Measurements from ENCODE around the gene USP34. TPM values are rescaled to one million over a fixed set of nuclear protein-coding genes. Genes with fewer than 3 reads are reported as not detected.

USP34 gene
- total and polyA plus RNA-seq, 2 experiments from 2014 or later, result 42.4 to 94.5 TPM

DNA sequence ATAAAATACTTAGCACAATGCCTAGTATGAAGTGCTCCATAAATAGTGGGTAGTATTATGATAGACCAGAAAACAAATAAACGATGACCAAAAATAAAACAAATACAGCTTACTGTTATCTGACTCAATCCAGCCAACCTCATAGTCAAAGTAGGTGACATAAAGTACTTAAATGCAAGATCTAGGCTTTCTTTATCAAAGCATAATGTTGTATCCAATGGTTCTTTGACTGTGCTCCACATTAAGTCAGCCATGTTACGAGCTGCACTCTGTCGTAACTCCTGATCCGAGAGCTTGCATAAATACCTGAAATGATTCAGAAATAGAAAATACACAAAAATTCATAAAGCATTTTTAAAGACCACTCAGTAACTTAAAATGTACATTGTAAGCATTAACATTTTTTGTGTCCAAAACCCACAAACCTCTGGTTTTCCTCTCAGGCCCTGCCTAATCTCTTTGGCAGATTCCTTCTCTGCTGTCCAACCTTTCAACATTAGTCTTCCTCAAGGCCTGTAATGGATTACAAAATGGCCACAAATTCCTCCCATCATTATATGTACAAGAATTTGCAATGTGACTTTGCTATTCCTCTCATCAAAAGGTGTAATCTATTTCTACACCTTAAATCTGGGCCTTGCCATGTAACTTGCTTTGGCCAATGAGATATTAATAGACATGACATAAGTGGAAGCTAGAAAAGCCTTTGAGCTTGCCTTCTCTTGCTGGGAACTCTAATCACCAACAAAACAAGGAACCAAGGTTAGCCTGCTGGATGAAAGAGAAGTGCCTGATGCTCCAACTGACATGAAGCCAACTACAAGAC is 90.6 kb downstream of the USP34 start:
- Histone ChIP-seq H3K36me3 (peaks cover 29% of the 10 kb centered on the region), H3K27ac (peak overlapping the region; percentile 69), H3K27me3 (no peaks in the 10 kb centered on the region), H3K4me3 (no peak overlapping the region), H3K9me3 (ENCODE audit: low read depth) (no peaks in the 10 kb centered on the region), H3K4me1 (ENCODE audit: low read depth) (peaks cover 16% of the 10 kb centered on the region)
- TF ChIP-seq, protein P1, sequence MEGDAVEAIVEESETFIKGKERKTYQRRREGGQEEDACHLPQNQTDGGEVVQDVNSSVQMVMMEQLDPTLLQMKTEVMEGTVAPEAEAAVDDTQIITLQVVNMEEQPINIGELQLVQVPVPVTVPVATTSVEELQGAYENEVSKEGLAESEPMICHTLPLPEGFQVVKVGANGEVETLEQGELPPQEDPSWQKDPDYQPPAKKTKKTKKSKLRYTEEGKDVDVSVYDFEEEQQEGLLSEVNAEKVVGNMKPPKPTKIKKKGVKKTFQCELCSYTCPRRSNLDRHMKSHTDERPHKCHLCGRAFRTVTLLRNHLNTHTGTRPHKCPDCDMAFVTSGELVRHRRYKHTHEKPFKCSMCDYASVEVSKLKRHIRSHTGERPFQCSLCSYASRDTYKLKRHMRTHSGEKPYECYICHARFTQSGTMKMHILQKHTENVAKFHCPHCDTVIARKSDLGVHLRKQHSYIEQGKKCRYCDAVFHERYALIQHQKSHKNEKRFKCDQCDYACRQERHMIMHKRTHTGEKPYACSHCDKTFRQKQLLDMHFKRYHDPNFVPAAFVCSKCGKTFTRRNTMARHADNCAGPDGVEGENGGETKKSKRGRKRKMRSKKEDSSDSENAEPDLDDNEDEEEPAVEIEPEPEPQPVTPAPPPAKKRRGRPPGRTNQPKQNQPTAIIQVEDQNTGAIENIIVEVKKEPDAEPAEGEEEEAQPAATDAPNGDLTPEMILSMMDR (IDR thresholded peaks at IDR 0.05; ENCODE audit: low read depth, low read length), result no peak
- peak; percentile 23 to 43 for DNase-seq (ENCODE audit: low read depth in 1 of 2, low spot score in 1 of 2)

DNA sequence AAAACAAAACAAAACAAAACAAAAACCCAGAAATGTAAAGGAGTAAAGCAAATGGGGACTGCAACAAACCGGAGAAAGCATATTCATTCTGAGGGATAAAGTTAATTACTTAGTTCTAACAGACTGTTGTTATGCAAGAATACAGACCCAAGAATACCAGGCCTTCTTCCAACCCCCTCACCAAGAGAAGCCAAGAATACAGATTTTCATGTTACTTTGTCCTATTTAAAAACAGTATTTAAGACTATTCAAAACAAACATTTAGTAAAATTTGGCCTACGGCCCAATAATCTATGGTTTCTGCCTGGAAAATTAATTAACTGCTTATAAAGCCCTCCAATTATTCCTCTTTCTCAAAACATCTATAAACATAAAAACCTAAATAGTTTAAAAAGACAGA is 91.4 kb downstream of the USP34 start:
- Histone ChIP-seq H3K4me3 (no peak overlapping the region), H3K36me3 (peaks cover 37% of the 10 kb centered on the region), H3K4me1 (ENCODE audit: low read depth) (peaks cover 16% of the 10 kb centered on the region), H3K27me3 (no peaks in the 10 kb centered on the region), H3K9me3 (ENCODE audit: low read depth) (no peaks in the 10 kb centered on the region), H3K27ac (no peak overlapping the region)
- no peak for DNase-seq (ENCODE audit: low read depth in 1 of 2, low spot score in 1 of 2)
- TF ChIP-seq, protein P1 (IDR thresholded peaks at IDR 0.05; ENCODE audit: low read depth, low read length), result no peak

DNA sequence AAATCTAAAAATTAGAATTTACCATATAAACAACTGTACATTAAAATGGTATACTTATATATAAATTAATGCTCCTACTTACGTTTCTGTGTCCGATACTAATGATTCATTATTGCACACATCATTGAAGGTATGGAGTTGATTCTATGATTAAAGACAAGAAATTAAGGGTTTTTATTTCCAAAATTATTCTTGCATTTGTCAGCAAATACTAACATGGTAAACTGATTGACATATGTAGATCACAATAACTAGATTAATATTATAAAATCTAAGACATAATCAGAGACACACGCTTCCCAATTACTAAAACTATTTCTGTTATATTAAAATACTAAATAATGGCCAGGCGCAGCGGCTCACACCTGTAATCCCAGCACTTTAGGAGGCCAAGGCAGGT is 92.6 kb downstream of the USP34 start:
- H3K36me3 ChIP-seq, result peaks cover 44% of the 10 kb centered on the region
- no peak overlapping the region for H3K4me3 ChIP-seq
- DNase-seq (ENCODE audit: low read depth in 1 of 2, low spot score in 1 of 2), result no peak
- no peaks in the 10 kb centered on the region for H3K27me3 ChIP-seq
- H3K9me3 ChIP-seq (ENCODE audit: low read depth), result no peaks in the 10 kb centered on the region
- TF ChIP-seq, protein P1 (IDR thresholded peaks at IDR 0.05; ENCODE audit: low read depth, low read length), result no peak
- no peak overlapping the region for H3K27ac ChIP-seq
- H3K4me1 ChIP-seq (ENCODE audit: low read depth), result peaks cover 16% of the 10 kb centered on the region

DNA sequence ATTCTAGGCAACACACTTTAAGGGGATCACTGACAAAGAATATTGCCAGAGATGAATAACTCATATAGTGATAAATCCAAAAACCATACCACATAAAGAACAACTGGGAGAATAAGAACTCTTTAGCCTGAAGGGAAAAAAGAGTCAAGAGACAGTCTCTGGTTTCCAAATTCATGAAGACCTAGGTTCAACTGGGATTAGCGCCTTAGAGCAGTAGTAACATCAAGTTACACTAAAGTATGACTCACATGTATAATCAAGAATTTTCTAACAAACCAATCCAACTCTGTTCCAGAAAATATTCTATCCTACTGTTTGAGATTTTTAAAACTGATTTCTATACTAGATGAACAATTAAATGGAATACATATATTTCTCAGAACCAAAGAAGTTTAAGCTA is 93.8 kb downstream of the USP34 start:
- H3K36me3 ChIP-seq, result peaks cover 42% of the 10 kb centered on the region
- no peak overlapping the region for H3K4me3 ChIP-seq
- H3K9me3 ChIP-seq (ENCODE audit: low read depth), result no peaks in the 10 kb centered on the region
- H3K27ac ChIP-seq, result no peak overlapping the region
- no peak for DNase-seq (ENCODE audit: low read depth in 1 of 2, low spot score in 1 of 2)
- no peaks in the 10 kb centered on the region for H3K27me3 ChIP-seq
- peaks cover 13% of the 10 kb centered on the region for H3K4me1 ChIP-seq (ENCODE audit: low read depth)
- TF ChIP-seq, protein P1 (IDR thresholded peaks at IDR 0.05; ENCODE audit: low read depth, low read length), result no peak

DNA sequence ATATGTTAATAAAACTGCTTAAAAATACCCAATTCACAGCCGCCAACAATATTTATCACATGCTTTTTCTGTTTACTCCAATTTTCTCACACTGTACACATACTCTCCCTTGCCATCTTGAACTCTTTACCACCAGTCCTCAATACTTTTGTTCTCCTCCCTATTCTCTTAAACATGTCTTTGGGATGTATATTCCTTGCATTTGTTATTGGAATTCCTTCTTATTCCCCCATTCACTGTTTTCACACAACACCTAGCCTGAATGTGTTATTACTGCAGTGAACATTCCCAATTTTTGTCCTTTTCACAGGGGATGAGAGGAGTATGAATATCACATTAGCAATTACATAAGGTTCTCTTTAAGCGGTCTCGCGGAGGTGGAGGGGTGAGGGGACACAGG is 94.7 kb downstream of the USP34 start:
- Histone ChIP-seq H3K27me3 (no peaks in the 10 kb centered on the region), H3K27ac (no peak overlapping the region), H3K4me3 (no peak overlapping the region), H3K36me3 (peaks cover 37% of the 10 kb centered on the region), H3K4me1 (ENCODE audit: low read depth) (peaks cover 7% of the 10 kb centered on the region), H3K9me3 (ENCODE audit: low read depth) (no peaks in the 10 kb centered on the region)
- TF ChIP-seq, protein P1 (IDR thresholded peaks at IDR 0.05; ENCODE audit: low read depth, low read length), result no peak
- DNase-seq (ENCODE audit: low read depth in 1 of 2, low spot score in 1 of 2), result no peak
